ELR (cell line): ENCODE results near the gene PRKAA2.

Experiments used
- DNase-seq: peaks from one replicate; pipeline ENCODE4 v3.0.0-alpha.2; 2015; ENCODE audit warnings: low read depth

PRKAA2 gene

DNA sequence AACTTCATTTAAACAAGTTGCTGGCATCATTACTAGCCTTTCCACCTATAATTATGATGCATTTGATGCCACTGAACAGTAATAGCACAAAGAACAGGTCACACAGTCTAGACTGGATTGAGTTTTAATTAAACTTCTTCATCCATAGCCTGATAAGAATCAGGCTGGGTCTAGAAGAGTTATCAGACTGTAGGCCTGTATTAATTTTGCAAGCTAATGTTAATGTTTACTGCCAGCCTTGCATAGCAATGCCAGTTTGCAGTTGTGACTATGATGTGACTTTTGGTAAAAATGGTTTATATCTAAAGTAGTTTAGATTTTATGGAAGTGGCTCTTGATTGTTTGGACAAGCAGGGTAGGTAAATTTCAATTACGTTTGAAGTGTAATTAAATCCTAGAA is 68.0 kb downstream of the PRKAA2 start:
- no peak for DNase-seq

DNA sequence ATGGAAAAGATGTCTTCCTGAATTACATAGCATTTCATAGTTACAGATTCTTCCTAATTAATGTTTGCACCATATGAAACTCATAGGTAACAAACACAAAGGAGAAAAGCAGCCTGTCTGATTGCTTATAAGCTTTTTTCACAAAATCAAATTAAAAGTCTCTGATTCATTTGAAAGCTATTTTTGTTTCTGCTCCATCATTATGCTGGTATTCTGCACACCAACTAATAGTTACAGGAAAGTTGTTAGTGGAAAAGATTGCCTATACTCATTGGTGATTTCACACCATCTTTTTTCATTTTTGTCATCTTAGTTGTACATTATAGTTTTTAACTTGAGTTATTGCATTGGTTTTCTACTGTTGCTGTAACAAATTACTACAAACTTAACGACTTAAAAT is 70.0 kb downstream of the PRKAA2 start:
- peak; percentile 47 for DNase-seq

DNA sequence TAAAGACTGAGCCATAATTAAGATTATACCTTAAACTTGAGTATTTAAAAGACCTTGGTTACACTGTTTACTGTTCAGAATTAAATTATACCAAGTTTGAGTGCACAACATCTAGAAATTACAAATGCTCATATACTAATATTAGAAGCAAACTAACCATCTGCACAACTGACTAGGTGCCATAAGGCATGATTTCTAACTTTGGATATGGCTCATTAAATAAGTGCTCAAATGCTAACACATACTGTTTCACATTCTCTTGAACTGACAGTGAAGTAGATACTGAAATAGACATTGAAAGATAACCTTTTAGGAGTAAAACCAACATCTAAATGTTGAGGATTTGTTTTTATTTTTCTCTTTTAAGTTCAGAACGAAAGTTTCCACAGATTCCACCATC is 74.1 kb downstream of the PRKAA2 start:
- DNase-seq = no peak

DNA sequence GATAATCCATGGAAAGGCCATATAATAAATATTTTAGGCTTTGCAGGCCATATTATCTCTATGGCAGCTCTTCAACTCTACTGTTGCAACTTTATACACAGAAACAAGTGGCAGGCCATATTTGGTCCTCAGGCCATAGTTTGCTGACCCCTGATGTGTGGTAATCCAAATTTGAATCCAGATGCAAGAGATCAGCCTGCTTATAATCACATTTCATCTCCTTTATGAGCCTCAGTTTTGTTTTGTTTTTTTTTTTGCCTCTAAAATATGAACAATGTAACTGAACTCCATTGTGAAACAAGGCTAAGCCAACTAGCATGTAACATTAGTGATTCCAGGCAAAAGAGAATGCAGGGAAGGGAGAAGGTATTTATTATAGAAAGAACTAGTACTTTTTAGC is 81.6 kb downstream of the PRKAA2 start:
- no peak for DNase-seq

DNA sequence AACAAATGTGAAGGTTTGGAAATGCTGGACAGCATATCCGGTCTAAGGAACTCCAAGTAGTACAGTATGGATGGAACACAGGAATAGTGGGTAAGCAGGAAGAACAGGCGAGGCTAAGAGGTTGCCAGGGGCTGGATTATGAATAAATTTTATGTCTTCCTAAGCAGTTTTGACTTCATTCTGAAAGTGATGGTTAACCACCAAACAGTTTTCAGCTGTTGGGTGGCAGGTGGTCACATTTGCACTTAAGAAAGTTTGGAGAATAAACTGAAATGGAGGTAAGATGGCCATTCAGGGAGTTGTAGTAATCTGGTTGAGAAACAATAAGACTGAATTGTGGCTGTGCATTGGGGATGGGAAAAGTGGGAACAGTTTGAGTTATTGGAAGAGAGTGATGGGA is 83.8 kb downstream of the PRKAA2 start:
- no peak for DNase-seq

DNA sequence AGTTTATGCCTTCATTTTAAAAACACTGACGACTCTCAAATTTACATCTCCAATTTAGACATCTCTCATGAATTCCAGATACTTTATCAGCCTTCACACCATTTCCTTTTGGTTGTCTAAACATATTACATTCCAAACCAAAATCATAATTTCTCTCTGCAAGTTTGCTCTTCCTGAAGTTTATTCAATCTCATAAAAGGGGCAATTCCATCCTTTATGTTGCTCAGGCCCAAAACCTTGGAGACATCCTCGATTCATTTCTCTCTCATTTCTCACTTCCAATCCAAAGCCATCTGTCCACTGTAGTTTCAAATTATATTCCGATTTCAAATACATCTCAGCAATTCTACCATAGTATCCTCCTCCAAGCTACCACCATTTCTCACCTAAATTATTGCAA is 100.1 kb downstream of the PRKAA2 start:
- DNase-seq = no peak

DNA sequence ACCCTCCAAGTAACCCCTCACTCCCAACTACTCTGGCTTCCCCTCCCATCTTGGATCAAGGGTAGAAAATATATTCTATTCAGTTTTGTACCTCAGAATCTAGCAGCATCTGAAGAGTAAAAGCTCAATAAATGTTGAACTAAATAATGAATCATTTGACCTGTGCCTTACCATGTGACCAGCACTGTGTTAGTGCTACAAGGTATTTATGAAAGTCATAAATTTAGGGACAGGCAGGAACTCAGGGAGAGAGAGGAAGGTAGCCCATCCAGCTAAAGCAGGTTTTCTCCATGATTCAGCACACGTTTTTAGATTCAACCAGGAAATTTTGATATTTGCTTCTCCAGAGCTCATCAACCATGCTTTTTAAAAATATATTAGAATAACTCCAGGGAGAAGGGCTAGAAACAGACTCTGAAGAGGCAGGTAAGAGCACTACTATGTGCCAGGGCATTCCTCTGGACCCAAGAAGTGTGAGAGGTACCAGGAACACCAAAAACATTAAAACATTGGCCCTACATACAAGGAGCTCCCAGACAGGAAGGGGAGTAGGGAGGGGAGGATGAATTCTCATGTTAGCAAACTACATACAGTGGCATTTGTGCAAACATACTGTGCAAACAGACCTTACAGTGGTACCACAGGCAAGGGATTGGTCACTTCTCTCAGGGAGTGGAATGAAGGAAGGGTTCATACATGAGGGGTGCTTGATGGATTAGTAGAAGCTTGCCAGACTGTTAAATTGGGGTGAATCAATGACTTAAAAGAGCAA is 109.8 kb downstream of the PRKAA2 start:
- DNase-seq = no peak

DNA sequence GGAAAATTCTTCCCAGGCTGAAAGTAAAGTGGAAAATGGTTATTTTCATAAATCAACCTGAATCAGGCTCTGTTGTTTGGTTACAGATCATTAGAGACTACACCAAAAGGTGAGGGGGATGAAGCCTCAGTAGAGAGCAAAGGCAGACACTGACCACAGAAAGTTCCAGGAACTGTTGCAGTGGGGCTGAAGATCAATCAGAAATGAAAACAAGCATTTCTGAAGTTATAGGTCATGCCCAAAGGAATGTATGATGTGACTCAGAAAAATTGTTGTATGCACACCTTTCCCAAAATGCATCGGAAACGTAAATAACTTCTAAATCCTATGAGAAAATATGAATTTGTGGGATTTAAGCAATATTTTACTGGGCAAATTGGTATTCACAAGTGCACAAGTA is 110.8 kb downstream of the PRKAA2 start:
- no peak for DNase-seq

DNA sequence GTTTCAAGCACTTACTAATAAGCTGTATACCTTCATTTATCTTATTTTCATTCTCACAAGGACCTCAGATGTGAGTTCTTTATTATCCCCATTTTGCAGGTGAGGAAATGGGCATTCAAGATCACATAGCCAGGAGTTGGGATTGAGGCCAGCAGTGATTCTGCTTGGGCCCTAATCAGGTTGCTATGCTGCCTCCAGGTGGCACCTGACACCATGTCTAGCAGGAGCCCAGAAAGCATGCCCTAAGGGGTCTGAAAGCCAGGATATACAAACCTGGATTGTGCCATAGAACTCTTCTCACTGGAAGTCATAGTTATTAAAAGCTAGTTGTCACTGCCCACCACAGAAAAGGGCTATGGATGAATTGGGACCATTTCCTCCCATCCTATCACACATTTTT is 113.0 kb downstream of the PRKAA2 start:
- peak; percentile 4 for DNase-seq

DNA sequence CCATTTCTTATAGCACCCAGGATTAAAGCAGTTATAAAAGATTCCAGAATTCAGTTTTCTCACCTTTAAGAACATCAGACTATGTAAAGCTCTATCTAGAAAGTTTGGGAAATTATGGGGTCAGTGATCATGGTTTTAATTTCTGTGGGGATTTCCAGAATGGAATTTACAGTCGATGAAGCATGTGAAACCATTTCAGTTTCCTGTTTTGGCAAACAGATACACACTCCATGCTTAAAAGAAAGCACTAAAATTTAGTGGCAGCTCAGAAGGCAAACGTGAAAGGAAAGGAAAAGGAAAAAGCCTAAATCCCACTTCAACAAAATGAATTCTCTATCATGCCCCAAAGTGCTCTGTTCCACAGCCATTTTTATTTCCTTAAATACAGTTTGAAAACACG is 113.7 kb downstream of the PRKAA2 start:
- DNase-seq = no peak
